Stimulated activated CD8-positive, alpha-beta memory T cell treated with anti-CD3 and anti-CD28 coated beads, Interleukin-15, amount 100 ng/mL, for 48 hours (primary cell): ENCODE measurements around the gene LGALS7.
"Not testable (repeated sequence)": the region's sequence is repeated elsewhere in the genome, so short reads cannot be mapped to it uniquely, and the experiment has no call there.

Experiments
- DNase-seq, 2 donors: peaks; one replicate each; pipeline ENCODE4 v3.0.0-alpha.2; 2020; ENCODE audit warnings: low read depth in 2 of 2

The LGALS7 gene

DNA sequence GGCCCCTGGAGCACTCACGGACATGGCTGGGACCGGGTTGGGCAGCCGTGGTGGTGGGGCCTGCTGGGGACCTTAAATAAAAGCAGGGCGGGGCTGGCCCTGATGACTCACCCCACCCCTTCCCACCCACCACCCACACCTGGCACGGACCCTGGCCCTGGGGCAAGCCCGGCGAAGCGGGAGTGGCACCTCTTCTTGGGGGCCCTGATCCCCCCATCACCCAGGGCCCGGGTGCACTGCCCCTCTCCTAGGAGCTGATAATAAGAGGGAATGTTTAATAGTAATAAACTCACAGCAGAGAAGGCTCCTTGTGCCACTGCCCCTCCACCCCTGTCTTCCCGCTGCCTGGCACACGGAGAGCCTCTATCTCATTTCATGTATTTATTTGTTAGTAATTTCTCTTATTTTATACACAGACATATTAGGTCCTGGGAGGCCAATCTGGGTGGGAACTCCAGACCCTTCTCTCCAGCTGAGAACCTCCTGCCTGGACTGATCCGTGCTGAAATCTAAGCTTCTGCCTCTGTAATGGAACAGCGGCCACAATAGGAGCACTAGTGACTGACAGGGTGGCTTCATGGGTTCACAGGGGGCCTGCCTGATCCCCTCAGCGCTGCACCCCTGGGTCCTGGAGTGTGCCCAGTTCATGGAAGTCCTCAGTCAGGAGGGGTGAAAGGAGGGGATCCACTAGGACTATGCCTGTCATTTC lies at the start of gene LGALS7:
Gene LGALS7 (minus strand): TSS at position 49 of the 709 bp plus-strand sequence. CDS start 25 bp downstream, at position 24.
- DNase-seq, result no peak

- not testable (repeated sequence) for DNase-seq
Measured at GRCh38 chr19:38821230-38821825, 48.0 kb upstream of the LGALS7 start.

GRCh38 chr19:38819231-38819920 lies 46.1 kb upstream of the LGALS7 start:
- DNase-seq, result no peak

DNA sequence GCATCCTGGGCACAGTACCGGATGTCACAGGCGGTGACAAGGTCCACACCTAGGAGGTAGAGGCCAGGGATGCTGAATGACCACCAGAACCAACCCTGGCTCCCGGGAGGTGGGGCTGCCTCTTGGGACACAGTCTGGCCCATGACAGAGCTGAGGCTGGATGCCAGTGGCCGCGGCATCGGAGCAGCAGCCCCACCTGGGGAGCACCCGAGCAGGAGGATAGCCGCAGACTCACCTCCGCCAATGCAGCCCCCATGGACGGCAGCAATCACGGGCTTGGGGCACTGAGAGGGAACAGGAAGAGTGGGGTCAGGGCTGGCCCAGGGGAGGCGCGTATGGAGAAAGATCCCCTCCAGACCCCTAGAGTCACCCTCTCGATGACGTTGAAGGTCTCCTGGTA lies 43.8 kb upstream of the LGALS7 start:
- DNase-seq, result no peak

DNA sequence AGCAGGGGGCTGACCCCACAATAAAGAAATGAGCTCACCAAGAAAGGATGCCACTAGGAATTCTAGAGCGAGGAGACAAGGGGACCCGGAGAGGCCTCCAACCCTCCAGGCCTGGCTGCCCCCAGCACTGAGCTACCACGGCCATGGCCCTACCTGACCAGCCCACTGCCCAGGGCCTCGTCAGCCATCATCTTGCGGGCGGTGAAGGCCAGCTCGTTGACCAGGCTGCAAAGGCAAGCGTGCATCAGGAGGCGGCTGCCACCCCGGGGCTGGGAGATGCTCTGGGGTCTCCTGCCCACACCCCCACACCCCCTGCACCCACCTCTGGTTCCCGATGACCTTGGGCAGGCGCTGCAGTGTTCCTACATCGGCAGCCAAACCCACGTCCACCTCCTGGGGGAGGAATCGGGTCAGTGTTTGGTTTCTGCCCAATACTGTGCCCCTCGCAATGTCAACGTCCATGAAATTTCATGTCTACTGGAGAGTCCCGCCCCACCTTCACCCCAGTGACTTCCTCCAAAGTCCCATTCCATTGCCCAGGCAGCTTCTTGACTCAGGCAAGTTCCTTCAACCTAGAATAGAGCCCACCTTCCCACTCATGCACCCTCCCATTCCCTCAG lies 42.9 kb upstream of the LGALS7 start:
- DNase-seq, result no peak

DNA sequence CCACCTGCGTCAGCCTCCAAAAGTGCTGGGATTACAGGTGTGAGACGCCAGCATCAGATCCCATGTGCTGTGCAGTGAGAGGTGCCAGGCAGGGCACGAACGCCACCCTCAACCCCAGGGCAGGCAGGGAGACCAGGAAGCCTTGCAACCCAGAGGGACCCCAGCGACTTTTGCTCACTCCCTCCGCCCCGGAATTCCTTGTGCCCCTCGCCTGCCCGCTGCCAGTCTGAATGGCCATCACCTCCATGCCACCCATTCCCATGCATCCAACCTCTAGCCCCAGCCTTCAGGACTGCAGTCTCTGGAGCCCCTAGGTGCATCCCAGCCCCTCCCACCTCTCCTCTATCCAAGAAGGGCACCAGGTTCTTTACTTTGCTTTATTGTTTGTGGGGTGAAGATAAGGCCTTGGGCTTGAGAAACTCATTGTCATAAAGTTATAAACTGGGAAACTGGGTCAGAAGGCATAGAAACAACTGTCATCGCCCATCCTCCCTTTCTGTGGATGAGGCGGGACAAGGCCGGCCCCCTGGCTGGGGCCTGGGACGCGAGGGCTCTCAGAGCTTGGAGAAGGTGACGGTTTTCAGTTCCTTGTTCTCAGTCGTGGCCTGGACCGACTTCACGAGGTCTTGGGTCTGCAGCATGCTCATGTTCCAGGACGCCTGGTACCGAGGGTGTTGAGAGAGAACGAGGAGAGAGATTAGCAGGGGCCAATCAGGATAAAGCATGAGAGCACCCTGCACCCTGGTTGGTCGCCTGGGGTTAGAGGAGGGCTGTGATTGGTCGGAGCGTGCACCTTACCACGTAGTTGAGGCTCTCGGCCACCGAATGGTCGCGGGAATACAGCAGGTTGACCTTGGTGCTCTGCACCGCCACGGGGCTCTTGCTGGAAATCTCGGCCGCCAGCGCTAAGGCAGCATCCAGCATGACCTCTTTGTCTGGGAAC lies 42.0 kb upstream of the LGALS7 start:
- DNase-seq, result no peak

- DNase-seq, result not testable (repeated sequence)
Measured at GRCh38 chr19:38813932-38814331, 40.6 kb upstream of the LGALS7 start.

DNA sequence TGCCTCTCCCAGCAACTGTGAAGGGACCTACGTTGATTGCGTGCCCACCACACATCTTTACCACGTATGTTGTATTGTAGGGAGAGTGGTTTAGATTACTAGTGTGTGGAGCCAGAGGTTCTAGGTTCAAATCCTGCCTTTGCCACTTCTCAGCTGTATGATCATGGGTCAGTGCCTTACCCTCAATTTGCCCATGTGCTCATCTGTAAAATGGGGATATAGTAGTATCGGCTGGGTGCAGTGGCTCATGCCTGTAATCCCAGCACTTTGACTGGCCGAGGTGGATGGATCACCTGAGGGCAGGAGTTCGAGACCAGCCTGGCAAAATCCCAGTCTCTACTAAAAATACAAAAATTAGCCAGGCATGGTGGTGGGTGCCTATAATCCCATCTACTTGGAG lies 40.0 kb upstream of the LGALS7 start:
- DNase-seq, result no peak

DNA sequence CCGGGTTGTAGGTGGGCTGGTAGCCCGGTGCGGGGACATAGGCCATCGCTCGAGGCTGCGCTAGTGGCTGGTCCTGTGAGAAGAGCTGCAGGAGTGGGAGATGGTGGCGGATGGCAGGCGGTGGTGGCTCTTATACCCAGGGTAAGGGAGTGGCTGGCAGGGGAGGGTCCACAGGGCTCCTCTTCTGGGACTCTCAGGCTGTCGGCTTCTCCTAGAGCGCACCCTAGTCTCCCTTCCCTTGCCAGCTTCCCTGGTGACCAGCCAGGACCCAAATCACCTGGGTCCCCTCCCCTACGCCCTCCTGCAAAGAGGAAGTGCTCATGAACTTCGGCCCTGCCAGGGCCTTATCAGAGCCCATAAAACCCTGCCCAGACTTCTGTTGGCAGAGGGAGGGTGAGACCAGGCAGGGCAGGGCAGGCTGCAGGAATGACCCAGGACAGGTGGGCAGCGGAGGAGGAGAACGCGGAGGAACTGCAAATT lies 39.6 kb upstream of the LGALS7 start, which contains the start of gene LGALS4:
Gene LGALS4 (minus strand): TSS at position 105 of the 480 bp plus-strand sequence. CDS start 59 bp downstream, at position 46.
- no peak for DNase-seq

- DNase-seq, result no peak
Measured at GRCh38 chr19:38812009-38812840, 38.9 kb upstream of the LGALS7 start.

- no peak for DNase-seq
Measured at GRCh38 chr19:38809592-38810252, 36.4 kb upstream of the LGALS7 start.

DNA sequence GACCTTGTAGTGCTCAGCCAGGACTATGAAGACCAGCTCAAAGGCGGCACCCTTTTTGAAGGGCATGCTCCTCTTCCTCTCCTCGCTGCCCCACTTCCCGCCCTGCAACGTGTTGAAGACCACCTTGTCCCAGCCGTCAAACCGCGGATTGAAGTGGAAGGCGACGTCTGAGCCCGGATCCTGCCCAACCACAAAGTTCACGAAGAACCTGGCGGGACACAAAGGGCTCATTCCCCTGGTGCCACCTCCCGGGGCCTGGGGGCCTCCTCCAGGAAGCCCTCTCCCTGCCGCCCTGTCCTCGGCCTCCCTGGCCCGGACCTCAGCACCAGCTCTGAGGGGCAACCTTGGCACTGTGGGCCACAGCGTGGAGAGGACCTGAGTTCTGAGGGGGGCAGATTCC lies 35.4 kb upstream of the LGALS7 start:
- DNase-seq, result no peak

DNA sequence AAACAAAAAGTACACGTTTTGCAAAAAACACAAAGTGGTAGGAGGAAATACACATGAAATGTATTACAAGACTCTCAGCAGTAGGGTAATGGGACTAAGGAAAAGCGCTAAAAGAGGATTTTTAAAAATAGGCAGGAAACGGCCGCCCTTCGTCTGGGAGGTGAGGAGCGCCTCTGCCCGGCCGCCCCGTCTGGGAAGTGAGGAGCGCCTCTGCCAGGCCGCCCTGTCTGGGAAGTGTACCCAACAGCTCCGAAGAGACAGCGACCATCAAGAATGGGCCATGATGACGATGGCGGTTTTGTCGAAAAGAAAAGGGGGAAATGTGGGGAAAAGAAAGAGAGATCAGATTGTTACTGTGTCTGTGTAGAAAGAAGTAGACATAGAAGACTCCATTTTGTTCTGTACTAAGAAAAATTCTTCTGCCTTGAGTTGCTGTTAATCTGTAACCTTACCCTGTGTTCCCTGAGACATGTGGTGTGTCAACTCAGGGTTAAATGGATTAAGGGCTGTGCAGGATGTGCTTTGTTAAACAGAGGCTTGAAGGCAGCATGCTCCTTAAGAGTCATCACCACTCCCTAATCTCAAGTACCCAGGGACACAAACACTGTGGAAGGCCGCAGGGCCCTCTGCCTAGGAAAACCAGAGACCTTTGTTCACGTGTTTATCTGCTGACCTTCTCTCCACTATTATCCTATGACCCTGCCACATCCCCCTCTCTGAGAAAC lies 34.2 kb upstream of the LGALS7 start:
- DNase-seq, result not testable (repeated sequence)

DNA sequence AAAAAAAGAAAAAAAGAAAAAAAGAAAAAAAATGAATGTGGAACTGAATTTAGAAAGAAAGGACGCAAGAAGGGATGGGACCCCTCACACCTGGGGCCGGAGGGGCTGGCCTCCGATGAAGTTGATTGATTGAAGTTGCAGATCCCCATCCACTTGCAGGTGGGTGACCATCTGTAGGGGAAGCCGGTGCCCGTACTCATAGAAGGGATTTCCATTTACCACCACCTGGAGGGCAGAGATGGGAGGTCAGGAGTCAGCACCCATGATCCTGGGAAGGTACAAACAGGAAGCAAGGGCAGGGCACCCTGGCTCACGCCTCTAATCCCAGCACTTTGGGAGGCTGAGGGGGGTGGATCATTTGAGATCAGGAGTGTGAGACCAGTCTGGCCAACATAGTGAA lies 33.1 kb upstream of the LGALS7 start:
- DNase-seq, result no peak

- no peak for DNase-seq
Measured at GRCh38 chr19:38805180-38805579, 31.9 kb upstream of the LGALS7 start.

- no peak for DNase-seq
Measured at GRCh38 chr19:38803543-38803942, 30.2 kb upstream of the LGALS7 start.

- no peak for DNase-seq
Measured at GRCh38 chr19:38801359-38802095, 28.2 kb upstream of the LGALS7 start.
